Fibroblast of lung (primary cell): Measurements from ENCODE around the gene ADAT1. TPM values are rescaled to one million over a fixed set of nuclear protein-coding genes. Genes with fewer than 3 reads are reported as not detected.
A peak's percentile ranks its signal among the peaks of the same experiment; 100 is the strongest.
"Not testable (repeated sequence)": the region's sequence is repeated elsewhere in the genome, so short reads cannot be mapped to it uniquely, and the experiment has no call there.

Experiments
- DNase-seq, 2 donors: peaks; one replicate each; pipeline versions ENCODE4 v3.0.0 to v3.0.0-alpha.2; 2010; ENCODE audit warnings: low read depth in 2 of 2
- H2AFZ ChIP-seq: 2 replicates; pipeline ENCODE4 v1.5.1; 2012; ENCODE audit warnings: low read length, control low read depth, inconsistent platforms
- H3K27ac ChIP-seq: 2 replicates; pipeline ENCODE4 v1.5.1; 2011; ENCODE audit warnings: low read length, control low read depth; ENCODE audit not compliant: insufficient read depth
- H3K27me3 ChIP-seq: 2 replicates; pipeline ENCODE4 v1.5.1; 2011; ENCODE audit warnings: mild to moderate bottlenecking, low read length; ENCODE audit not compliant: control insufficient read depth, insufficient read depth
- H3K36me3 ChIP-seq: 2 replicates; pipeline ENCODE4 v1.5.1; 2011; ENCODE audit warnings: low read length; ENCODE audit not compliant: control insufficient read depth, insufficient read depth
- H3K4me1 ChIP-seq: 2 replicates; pipeline ENCODE4 v1.5.1; 2011; ENCODE audit warnings: low read length; ENCODE audit not compliant: control insufficient read depth, insufficient read depth; ENCODE audit errors: extremely low read depth
- H3K4me2 ChIP-seq: 2 replicates; pipeline ENCODE4 v1.5.1; 2011; ENCODE audit warnings: low read length, control low read depth; ENCODE audit not compliant: insufficient read depth; ENCODE audit errors: extremely low read depth
- H3K4me3 ChIP-seq, 4 experiments: fragments of 200-600 bp in 1 of 4; sonication (generic) in 1 of 4; replicated peaks in 1 of 4; 2 replicates each; pipeline ENCODE4 v1.5.1; 2011 to 2016; ENCODE audit warnings: low read length in 4 of 4, low read depth in 3 of 4, mild to moderate bottlenecking in 3 of 4, control low read depth in 2 of 4, inconsistent platforms in 1 of 4, mixed read lengths in 1 of 4; ENCODE audit not compliant: insufficient read depth in 1 of 4; ENCODE audit errors: control extremely low read depth in 1 of 4
- H3K79me2 ChIP-seq: 2 replicates; pipeline ENCODE4 v1.5.1; 2012; ENCODE audit warnings: mild to moderate bottlenecking, low read length, inconsistent platforms; ENCODE audit not compliant: control insufficient read depth, insufficient read depth
- H3K9ac ChIP-seq: 2 replicates; pipeline ENCODE4 v1.5.1; 2011; ENCODE audit warnings: mild to moderate bottlenecking, low read length, control low read depth; ENCODE audit not compliant: insufficient read depth
- H3K9me3 ChIP-seq: 2 replicates; pipeline ENCODE4 v1.5.1; 2012; ENCODE audit warnings: low read depth, low read length; ENCODE audit not compliant: control insufficient read depth, insufficient read depth
- H4K20me1 ChIP-seq: 2 replicates; pipeline ENCODE4 v1.5.1; 2011; ENCODE audit warnings: low read length; ENCODE audit not compliant: control insufficient read depth, insufficient read depth; ENCODE audit errors: extremely low read depth
- EZH2 ChIP-seq: IDR thresholded peaks from 2 replicates; pipeline ENCODE4 v1.5.1; 2012; ENCODE audit warnings: low read length, control low read depth, mild to moderate bottlenecking; ENCODE audit errors: missing control alignments
- polyA plus RNA-seq, 2 donors: library from polyadenylated mRNA; depleted of rRNA in 1 of 2; stranded (reverse) in 1 of 2; unstranded in 1 of 2; fragments of >200 nt; gene quantifications; 2 replicates each; pipeline ENCODE4 v1.2.1, GENCODE V29; 2011 to 2012; ENCODE audit warnings: missing spikeins in 1 of 2
- total RNA-seq: library from RNA; depleted of rRNA; stranded (reverse); fragments of >200 nt; gene quantifications from 2 replicates; pipeline ENCODE4 v1.2.1, GENCODE V29; 2014
- TF ChIP-seq, protein P1 (sequence below), 2 donors: IDR thresholded peaks in 1 of 2; conservative IDR thresholded peaks in 1 of 2; 1 replicate in 1 of 2; 2 replicates in 1 of 2; pipeline ENCODE4 v1.5.1; 2011 to 2012; ENCODE audit warnings: low read length in 2 of 2, control low read depth in 1 of 2, inconsistent platforms in 1 of 2, low read depth in 1 of 2, mild to moderate bottlenecking in 1 of 2

Gene ADAT1
- total and polyA plus RNA-seq, 2 donors (not counting 1 experiment from before 2014, with no cell fraction given): 32.1 to 50.4 TPM

GRCh38 chr16:75593825-75594820 is 29.0 kb downstream of the ADAT1 start:
- no peaks in the 10 kb centered on the region for H3K9me3 ChIP-seq
- no peak overlapping the region for H3K9ac ChIP-seq
- no peak for TF ChIP-seq EZH2
- H3K27ac ChIP-seq: no peak overlapping the region
- peaks cover 5% of the 10 kb centered on the region for H3K4me1 ChIP-seq
- H3K36me3 ChIP-seq: no peaks in the 10 kb centered on the region
- H4K20me1 ChIP-seq: no peaks in the 10 kb centered on the region
- no peak overlapping the region for H2AFZ ChIP-seq
- H3K4me3 ChIP-seq: no peak overlapping the region
- peak; percentile 9 to 91 for DNase-seq
- H3K79me2 ChIP-seq: no peaks in the 10 kb centered on the region
- no peaks in the 10 kb centered on the region for H3K27me3 ChIP-seq
- H3K4me2 ChIP-seq: peak overlapping the region; percentile 46

GRCh38 chr16:75593308-75593707 is 29.8 kb downstream of the ADAT1 start:
- Histone ChIP-seq H3K36me3 (no peaks in the 10 kb centered on the region), H3K9me3 (no peaks in the 10 kb centered on the region), H3K4me1 (peaks cover 5% of the 10 kb centered on the region), H3K79me2 (no peaks in the 10 kb centered on the region), H3K27me3 (no peaks in the 10 kb centered on the region), H4K20me1 (no peaks in the 10 kb centered on the region), H2AFZ (no peak overlapping the region), H3K4me2 (no peak overlapping the region), H3K9ac (no peak overlapping the region), H3K4me3 (no peak overlapping the region), H3K27ac (no peak overlapping the region)
- no peak for DNase-seq
- no peak for TF ChIP-seq EZH2
- TF ChIP-seq, protein P1, sequence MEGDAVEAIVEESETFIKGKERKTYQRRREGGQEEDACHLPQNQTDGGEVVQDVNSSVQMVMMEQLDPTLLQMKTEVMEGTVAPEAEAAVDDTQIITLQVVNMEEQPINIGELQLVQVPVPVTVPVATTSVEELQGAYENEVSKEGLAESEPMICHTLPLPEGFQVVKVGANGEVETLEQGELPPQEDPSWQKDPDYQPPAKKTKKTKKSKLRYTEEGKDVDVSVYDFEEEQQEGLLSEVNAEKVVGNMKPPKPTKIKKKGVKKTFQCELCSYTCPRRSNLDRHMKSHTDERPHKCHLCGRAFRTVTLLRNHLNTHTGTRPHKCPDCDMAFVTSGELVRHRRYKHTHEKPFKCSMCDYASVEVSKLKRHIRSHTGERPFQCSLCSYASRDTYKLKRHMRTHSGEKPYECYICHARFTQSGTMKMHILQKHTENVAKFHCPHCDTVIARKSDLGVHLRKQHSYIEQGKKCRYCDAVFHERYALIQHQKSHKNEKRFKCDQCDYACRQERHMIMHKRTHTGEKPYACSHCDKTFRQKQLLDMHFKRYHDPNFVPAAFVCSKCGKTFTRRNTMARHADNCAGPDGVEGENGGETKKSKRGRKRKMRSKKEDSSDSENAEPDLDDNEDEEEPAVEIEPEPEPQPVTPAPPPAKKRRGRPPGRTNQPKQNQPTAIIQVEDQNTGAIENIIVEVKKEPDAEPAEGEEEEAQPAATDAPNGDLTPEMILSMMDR (conservative IDR thresholded peaks at IDR 0.05 in 1 of 2, IDR thresholded peaks at IDR 0.05 in 1 of 2; ENCODE audit: low read depth in 1 of 2, low read length in 2 of 2): no peak

DNA sequence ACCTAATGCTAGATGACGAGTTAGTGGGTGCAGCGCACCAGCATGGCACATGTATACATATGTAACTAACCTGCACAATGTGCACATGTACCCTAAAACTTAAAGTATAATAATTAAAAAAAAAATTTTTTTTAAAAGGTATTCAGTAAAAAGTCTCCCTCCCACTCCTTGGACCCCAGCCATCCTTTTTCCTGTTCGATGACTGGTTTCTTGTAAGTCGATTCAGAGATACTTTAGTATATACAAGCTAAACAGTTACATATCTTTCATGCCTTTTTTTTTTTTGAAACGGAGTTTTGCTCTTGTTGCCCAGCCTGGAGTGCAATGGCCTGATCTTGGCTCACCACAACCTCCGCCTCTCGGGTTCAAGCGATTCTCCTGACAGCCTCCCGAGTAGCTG is 31.2 kb downstream of the ADAT1 start:
- not testable (repeated sequence) for H3K79me2 ChIP-seq, H4K20me1 ChIP-seq, H3K36me3 ChIP-seq, H3K4me2 ChIP-seq, H3K27me3 ChIP-seq, H3K9me3 ChIP-seq, H3K4me1 ChIP-seq, H3K27ac ChIP-seq, H2AFZ ChIP-seq, H3K9ac ChIP-seq, H3K4me3 ChIP-seq
- DNase-seq: peak in 1 of 2 donors; percentile 67
